Omental fat pad (tissue), 4 donors: Measurements from ENCODE around the gene MSRB3. TPM values are rescaled to one million over a fixed set of nuclear protein-coding genes. Genes with fewer than 3 reads are reported as not detected.

ENCODE experiments used
- ATAC-seq: fragments of 150-250 bp; one replicate; pipeline ENCODE4 v1.9.1; 2016; ENCODE audit warnings: mild to moderate bottlenecking, moderate library complexity; ENCODE audit not compliant: low FRiP score
- DNase-seq: peaks from one replicate; pipeline ENCODE4 v3.0.0-alpha.2; 2019; ENCODE audit warnings: low spot score
- total RNA-seq, 4 donors: library from RNA; depleted of rRNA; stranded (reverse); fragments of >200 nt; gene quantifications; one replicate each; pipeline ENCODE4 v1.1.0, GENCODE V29; 2016
- TF ChIP-seq, protein P1 (sequence below), 3 donors: fragments of 450-650 bp; IDR thresholded peaks; one replicate each; pipeline ENCODE4 v1.5.1; 2016 to 2017; ENCODE audit warnings: antibody characterized with exemption in 3 of 3, mild to moderate bottlenecking in 3 of 3, moderate library complexity in 2 of 3

The MSRB3 gene
- total RNA-seq, 4 donors from 2014 or later, result 36.8 to 49.7 (median 44.8) TPM

DNA sequence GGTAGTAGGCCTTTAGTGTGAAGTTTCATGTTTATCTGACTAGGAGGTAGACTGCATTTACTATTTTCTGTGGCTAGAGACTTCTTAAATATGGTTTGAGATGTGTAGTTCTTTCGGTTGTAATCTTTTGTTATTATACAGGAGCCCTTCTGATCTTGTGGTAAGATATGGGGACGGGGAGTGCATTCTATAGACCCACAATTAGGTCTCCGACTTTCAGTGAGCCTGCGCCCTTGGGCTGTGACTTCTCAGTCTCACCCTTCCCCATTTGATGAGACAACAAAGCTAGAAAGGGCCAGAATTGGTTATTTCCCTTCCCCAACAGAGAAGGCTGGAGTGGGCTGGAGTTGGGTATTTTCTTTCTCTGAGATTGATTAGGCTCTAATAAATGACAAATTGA is 130.0 kb downstream of the MSRB3 start:
- ATAC-seq (no peak), DNase-seq (no peak)

DNA sequence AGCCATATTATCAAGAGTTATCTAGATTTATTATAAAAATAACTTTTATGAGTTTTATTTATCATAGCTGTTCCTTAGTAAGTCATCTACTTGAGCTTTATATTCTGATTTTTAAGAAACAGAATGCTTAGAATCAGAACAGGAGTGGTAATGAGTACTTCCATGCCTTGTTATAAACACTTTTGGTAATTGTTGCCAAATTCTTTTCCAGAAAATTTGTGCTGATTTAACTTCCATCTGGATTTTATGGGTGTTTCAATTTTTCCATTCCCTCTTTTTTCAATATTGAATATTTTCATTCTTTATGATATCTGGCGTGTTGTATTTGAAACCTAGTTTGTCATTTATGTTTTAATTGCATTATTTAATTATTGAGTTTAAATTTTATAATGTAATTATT is 131.2 kb downstream of the MSRB3 start:
- DNase-seq (no peak), ATAC-seq (no peak)
- TF ChIP-seq, protein P1, sequence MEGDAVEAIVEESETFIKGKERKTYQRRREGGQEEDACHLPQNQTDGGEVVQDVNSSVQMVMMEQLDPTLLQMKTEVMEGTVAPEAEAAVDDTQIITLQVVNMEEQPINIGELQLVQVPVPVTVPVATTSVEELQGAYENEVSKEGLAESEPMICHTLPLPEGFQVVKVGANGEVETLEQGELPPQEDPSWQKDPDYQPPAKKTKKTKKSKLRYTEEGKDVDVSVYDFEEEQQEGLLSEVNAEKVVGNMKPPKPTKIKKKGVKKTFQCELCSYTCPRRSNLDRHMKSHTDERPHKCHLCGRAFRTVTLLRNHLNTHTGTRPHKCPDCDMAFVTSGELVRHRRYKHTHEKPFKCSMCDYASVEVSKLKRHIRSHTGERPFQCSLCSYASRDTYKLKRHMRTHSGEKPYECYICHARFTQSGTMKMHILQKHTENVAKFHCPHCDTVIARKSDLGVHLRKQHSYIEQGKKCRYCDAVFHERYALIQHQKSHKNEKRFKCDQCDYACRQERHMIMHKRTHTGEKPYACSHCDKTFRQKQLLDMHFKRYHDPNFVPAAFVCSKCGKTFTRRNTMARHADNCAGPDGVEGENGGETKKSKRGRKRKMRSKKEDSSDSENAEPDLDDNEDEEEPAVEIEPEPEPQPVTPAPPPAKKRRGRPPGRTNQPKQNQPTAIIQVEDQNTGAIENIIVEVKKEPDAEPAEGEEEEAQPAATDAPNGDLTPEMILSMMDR (IDR thresholded peaks at IDR 0.05), result no peak

More for the DNA sequence above, 130.0 kb downstream of the MSRB3 start:
- TF ChIP-seq, protein P1 (IDR thresholded peaks at IDR 0.05), result no peak

DNA sequence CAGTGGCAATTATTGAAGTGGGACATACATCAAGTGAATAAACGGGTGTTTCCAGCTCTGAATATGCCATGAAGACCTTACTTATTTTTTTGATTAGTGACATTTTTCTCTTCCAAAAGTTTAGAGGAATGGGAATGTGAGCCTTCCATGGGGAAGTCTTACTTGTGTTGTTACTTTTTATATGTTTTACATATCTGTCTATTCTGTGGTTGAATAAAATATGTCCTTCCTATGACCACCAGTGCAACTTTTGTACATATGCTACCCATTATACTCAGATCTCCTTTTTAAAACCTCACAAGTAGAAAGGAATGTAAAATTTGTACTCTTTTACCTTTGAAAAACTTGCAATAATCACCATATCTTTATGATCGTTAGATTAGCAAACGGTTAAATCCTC is 132.7 kb downstream of the MSRB3 start:
- DNase-seq (no peak), ATAC-seq (no peak)
- TF ChIP-seq, protein P1 (IDR thresholded peaks at IDR 0.05), result no peak

DNA sequence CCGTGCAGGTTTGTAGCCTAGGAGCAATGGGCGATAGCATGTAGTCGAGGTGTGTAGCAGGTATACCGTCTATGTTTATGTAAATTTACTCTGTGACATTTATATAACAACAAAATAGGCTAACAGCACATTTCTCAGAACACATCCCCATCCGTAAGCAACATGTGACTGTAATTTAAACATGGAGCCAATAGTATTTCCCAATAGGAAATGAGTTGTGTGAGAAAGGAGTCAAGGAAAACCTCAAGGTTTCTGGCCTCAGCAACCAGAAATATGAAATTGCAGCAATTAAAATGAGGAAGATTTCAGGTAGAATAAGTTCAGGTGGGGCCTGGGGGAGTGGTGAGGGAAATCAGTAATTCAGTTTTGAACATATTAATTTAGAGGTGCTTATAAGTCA is 136.0 kb downstream of the MSRB3 start:
- TF ChIP-seq, protein P1 (IDR thresholded peaks at IDR 0.05), result no peak
- DNase-seq, result no peak
- no peak for ATAC-seq

DNA sequence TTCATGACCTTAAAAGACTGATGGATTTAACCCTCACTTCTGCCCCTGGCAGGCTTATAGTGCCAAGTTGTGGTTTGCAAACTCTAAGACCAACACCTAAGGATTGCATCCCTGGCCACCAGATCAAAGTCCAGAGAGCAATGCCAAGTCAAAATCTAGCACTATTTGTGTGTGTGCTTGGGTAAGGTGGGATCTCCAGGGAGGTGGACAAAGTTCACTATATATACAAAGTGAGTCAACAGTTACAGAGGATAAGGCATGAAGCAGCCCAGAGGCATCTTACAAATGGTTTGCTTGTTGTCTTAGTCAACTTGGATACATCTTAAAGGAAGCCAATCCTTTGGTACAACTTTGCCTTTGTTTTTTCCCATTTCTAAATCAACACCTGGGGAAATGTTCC is 137.3 kb downstream of the MSRB3 start:
- no peak for ATAC-seq
- DNase-seq, result no peak
- TF ChIP-seq, protein P1 (IDR thresholded peaks at IDR 0.05), result no peak

DNA sequence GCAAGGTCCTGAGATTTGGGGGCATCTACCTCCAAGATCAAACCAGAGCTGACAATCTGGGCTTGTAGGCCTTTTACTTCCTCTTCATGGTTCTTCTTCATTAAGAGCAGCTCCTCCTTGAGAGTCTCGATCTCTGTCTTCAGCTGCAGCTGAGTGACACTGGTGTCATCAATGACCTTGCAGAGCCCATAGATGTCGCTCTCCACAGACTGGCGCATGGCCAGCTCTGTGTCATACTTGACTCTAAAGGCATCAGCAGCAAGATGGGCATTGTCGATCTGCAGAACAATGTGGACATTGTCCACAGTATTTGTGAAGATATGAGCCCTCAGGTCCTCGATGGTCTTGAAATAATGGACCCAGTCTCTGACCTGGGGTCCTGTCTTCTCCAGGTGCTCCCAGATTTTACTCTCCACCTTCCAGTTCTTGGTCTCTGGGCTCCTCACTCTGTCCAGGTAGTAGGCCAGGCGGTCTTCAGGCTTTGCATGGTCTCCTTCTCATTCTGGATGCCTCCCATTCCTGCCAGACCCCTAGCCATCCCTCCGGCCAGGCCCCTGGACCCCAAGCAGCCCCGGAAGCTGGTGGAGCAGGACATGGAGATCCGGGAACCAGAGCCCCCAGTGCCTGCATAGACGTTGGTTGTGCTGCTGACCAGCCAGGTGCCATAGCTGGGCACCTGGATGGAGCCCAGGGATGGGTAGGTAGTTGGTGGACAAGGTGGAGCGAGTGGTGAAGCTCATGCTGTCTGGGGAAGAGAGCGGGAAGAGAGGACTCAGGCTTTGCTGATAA is 141.0 kb downstream of the MSRB3 start:
- ATAC-seq (no peak), DNase-seq (no peak)
- TF ChIP-seq, protein P1 (IDR thresholded peaks at IDR 0.05), result no peak

DNA sequence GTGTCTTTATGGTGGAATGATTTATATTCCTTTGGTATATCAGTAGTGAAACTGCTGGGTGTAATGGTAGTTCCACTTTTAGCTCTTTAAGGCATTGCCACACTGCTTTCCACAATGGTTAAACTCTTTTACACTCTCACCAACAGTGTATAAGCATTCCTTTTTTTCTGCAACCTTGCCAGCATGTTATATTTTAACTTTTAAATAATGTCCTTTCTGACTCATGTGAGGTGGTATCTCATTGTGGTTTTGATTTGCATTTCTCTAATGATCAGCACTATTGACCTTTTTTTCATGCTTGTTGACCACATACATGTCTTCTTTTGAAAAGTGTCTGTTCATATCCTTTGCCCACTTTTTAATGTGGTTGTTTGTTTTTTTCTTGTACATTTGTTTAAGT is 142.5 kb downstream of the MSRB3 start:
- no peak for DNase-seq
- no peak for ATAC-seq
- TF ChIP-seq, protein P1 (IDR thresholded peaks at IDR 0.05), result no peak
